Measurements from ENCODE around the gene CAMSAP2.

DNA sequence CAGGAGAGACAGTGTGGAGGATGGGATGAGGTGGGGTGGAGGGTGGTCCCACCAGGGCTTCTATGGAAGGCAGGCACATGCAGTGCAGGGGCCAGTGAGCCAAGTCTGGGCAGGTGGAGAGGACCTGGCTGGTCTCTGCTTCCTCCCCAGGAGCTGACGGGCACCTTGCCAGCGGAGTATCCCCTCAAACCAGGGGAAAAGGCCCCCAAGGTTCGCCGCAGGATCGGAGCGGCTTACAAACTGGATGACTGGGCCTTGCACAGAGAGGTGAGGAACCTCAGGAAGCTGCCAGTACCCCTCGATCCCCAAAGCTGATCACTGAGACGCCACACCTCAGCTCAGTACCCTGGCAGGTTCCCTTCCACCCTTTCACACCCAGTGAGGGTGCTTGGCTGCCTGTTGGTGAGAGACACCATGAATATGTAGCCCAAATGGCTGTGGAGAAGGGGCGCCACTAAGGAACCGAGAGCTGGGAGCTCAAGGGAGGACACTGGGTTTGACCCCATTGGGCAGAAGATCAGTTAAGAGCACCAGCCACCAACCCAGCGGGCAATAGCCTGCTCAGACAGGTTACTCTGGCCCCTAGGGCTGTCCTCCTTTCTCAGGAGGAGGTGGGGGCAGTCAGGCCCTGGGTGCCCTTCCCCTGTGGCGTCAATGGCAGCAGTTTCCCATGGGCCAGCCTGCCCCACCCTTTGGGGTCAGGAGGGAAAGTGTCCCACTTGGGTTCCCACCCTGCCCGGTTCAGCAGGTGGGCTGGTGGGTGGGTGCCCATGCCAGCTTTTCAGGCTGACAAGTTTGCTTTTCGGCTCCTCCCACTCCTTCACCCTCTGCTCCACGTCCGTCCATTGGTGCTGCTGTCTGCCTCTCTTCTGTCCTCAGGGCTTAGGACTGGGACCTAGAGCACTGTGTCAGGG is 161.5 kb downstream of the CAMSAP2 start:
- TF ChIP-seq, protein P1, sequence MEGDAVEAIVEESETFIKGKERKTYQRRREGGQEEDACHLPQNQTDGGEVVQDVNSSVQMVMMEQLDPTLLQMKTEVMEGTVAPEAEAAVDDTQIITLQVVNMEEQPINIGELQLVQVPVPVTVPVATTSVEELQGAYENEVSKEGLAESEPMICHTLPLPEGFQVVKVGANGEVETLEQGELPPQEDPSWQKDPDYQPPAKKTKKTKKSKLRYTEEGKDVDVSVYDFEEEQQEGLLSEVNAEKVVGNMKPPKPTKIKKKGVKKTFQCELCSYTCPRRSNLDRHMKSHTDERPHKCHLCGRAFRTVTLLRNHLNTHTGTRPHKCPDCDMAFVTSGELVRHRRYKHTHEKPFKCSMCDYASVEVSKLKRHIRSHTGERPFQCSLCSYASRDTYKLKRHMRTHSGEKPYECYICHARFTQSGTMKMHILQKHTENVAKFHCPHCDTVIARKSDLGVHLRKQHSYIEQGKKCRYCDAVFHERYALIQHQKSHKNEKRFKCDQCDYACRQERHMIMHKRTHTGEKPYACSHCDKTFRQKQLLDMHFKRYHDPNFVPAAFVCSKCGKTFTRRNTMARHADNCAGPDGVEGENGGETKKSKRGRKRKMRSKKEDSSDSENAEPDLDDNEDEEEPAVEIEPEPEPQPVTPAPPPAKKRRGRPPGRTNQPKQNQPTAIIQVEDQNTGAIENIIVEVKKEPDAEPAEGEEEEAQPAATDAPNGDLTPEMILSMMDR (IDR thresholded peaks at IDR 0.05), result no peak
- TF ChIP-seq POLR2A (IDR thresholded peaks at IDR 0.05), result no peak
